Measurements from ENCODE around the gene SLC29A2.

Gene SLC29A2, protein sequence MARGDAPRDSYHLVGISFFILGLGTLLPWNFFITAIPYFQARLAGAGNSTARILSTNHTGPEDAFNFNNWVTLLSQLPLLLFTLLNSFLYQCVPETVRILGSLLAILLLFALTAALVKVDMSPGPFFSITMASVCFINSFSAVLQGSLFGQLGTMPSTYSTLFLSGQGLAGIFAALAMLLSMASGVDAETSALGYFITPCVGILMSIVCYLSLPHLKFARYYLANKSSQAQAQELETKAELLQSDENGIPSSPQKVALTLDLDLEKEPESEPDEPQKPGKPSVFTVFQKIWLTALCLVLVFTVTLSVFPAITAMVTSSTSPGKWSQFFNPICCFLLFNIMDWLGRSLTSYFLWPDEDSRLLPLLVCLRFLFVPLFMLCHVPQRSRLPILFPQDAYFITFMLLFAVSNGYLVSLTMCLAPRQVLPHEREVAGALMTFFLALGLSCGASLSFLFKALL

DNA sequence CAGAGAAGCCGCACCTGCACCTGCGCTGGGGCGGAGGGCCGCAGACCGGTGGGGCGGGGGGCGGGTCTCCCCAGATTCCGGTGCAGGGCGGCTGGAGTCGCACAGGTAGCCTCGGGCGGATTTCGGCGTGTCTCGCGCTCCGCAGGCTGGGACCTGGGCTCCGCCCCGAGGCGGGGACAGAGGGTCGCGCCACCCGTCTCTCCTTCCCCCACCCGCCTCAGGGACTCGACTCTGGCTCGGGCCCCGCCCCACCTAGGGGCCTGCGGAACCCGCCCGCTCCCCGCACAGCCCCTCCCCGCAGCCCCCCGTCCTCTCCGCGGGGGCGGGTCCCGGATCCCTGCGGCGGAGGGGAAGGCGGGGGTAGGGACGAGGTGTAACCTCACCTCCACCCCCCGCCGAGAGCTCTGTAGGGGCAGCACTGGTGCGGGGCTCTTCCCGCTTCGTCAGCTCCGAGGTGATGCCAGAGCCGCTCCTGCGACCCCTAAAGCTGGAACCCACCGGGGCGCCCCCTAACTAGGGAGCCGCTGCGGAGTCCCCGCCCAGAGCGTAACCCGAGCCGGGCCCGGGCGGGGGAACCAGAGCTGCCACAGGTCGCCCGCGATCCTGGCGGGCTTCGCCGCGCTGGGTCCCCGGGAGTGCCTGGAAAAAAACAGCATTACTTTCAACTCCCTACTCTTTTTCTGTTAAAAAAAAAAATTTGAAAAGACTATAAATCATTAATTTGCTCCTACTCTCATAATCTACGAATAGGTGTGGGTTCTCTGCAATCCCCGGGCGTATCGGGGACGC lies at the start of gene SLC29A2:
Gene SLC29A2 (minus strand): TSS at position 134 of the 789 bp plus-strand sequence. CDS start 169 bp downstream, outside the sequence.
- DNase-seq (ENCODE audit: low read depth), result no peak

DNA sequence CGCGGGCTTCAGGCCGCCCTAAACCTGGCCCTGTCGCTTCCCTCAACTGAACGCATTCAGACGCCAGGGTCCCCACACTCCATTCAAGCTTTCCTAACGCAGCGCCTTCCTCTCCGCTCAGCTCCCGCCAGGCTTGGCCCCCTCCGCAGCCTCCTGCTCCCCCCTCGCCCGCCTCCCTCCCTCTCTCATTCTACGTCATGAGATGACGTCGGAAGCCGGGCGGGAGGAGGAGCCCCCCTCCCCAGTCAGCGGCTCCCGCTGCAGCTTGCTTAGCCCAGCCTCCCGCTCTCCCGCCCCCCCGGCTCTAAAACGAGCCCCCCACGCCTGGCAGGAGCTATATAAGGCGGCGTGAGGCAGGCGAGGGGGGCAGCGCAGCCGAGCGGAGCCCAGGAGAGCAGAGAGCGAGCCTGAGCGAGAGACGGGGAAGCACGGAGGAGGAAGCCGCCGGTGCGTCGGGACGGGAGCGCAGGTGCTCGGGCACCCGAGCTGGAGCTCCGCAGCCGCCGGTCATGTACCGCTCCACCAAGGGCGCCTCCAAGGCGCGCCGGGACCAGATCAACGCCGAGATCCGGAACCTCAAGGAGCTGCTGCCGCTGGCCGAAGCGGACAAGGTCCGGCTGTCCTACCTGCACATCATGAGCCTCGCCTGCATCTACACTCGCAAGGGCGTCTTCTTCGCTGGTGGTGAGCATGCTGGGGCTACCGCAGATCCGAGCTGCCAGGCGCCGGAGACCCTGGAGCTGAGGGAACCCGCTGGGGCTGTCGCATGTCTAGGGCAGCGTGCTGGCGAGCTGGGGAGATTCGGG lies 49.3 kb upstream of the SLC29A2 start, which contains the start of gene NPAS4:
Gene NPAS4 (plus strand): TSS at position 365 of the 806 bp plus-strand sequence. CDS start 145 bp downstream, at position 510.
- no peak for DNase-seq (ENCODE audit: low read depth)

DNA sequence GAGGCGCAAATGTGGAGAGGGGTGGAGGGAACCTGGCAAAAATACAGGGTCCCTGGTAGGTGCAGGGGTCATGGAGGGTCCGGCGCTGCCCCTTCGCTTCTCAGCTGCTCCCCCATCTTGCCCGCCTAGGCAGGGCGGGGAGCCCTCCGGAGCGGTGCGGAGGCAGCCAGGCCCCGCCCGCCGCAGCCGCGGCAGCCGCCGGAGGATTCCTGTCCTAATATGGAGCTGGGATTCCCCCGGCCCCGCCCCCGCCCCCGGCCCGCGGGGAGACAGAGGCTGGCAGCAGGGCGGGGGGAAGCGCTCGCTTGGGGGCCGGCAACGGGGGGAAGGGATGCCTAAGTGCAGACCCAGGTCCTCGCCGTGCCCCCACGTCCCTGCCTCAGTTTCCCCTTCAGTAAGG lies 48.3 kb upstream of the SLC29A2 start:
- DNase-seq (ENCODE audit: low read depth), result no peak

DNA sequence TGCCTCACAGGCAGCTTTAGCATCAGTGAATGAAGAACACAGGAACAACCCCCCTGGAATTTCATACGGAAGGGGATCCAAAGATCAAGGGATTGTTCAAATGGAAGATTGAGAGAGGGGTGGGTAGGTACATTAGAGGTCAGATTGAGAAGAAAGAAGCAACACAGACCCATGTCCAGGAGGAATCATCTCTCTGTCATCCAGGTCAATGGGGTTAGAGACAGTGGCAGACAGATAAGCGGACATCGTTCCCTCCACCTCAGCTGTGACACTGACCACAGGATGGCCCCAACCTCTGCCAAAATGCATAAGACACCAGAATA lies 47.4 kb upstream of the SLC29A2 start:
- no peak for DNase-seq (ENCODE audit: low read depth)

DNA sequence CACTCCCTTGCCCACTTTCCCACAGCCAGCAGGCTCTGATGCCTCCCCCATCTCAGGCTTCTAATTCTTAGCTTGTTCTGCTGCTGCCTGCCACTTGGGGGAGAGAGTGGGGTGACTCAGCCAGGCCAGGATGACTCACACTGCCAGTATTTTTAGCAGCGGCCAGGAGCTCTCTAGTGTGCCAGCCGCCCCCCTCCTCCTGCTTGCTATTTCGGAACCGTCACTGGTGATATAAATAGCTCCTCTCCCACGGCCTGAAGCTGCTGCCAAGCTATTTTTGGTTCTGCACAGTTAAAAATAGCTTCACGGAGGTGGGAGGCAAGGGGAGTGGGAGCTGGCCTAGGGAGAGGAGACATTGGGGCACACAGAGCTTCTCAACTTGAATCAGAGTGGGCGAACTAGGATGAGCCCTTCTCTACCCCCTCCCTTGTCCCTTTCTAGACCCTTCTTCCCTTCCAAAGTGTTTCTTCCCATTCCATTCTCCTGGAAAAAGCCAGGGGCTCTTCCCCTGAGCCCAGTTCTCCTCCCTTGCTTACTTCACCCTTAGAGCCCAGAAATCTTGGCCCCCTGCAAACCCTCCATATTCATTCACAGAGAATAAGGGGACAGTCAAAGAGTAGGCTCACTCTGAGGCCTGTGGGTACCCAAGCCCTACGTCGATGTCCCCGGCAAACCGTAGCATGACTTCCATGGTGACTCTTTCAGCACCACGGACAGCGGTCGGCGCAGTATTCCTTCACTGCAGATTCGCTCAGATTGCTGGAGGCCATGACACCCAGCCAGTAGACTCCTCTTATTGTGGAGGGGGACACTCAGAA lies 46.8 kb upstream of the SLC29A2 start:
- DNase-seq (ENCODE audit: low read depth), result peak; percentile 80

DNA sequence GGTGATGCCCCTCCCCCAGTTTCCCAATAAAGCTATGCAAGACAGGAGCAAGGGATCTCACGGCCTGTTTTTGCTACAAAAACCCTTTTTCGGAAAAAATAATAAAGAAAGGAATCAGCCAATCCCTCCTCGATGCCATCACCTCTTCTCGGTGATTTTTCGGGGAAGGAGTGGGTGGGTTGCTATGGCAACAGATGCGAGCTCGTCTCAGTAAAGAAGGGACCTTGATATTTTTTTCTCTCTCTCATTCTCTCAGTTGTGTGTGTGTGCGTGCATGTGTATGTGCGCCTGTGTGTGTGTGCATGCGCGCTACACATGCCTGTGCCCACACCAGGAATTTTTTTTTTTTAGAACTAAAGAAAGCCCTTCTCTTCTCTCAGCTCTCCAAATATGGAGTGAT lies 45.4 kb upstream of the SLC29A2 start:
- no peak for DNase-seq (ENCODE audit: low read depth)

DNA sequence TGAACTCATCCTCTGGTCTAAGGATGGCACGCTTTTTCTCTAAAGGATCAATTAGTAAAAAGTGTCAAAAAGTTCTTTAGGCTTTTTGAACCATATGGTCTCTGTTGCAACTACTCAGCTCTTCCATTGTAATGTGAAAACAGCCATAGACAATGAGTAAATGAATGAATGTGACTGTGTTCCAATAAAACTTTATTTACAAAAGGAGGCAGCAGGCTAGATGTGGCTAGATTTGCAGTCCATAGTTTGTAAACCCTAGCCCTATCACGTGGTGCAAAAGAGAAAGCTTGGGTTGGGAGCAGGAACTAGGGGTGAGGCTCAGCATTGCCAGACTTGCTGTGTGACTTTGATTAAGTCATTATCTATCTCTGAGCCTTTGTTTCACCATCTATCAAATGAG lies 43.9 kb upstream of the SLC29A2 start:
- DNase-seq (ENCODE audit: low read depth), result no peak

DNA sequence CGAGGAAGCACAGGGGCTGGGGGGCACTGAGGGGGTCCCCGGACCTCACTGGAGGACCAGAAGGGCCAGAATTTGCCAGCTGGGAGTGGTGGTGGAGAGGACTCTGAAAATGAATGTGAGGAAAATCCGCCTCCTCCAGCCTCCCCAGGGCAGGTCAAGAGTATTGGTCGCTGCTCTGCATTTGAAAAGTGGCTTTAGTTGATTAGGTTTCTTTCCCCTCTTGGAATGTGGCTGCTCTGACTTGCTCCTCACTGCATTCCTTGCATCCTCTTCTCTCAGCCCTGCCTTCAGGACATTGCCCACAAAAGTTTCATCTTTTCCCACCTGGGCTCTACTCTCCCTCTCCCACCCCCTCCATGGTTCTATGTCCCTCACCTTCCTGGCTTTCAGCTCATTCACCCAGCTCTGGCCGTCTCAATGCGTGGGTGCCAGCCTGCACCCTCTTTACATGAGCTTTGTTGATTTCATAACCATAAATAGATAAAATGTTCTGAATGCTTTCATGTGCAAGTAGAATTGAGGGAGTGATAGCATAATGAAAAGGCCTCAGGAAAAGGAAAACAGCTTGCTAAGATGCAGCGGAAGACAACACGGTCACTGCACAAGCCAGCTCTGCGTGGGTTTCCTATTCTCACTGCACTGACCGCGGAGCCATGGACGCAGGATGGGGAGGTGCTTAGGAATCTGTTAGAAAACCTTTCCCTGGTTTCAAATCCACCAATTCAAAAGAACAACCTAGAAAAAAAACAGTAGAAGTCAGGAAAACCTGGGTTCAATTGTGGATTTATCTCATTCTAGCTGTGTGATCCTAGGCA lies 42.8 kb upstream of the SLC29A2 start:
- no peak for DNase-seq (ENCODE audit: low read depth)

DNA sequence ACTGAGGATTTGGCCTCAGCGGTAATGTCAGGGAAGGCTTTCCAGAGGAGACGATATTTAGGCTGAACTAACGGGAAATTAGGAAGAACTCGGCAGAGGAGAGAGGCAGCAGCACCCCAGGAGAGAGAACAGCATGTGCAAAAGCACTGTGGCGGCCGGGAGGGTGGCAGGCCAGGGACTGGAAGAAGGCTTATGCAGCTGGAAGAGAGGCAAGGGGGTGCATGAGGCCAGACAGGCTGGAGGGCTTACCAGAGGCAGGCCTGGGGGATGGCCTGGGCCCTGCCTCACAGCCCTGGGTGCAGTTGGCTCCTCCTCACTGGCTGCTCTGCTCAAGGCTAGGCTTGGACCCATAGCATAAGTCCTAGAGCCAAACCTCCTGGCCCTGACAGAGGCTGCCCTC lies 41.6 kb upstream of the SLC29A2 start:
- DNase-seq (ENCODE audit: low read depth), result no peak

DNA sequence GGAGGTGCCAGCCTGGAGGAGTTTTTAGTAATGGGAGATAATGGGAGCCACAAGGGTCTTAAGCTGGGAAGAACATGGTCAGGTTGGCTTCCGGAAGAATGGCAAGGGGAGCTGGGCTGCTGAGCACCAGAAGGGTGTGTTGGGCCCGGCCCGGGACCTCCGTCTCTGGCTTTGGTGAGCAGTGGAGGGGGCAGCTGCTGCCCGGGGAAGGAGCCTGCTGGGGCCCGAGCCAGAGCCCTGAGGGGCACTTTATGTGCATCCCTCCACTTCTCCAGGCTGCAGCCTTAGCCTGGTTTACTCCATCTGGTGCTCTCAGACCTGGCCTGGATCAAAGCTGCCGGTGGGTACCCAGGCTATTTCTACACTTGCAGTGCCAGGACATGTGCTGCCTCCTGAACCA lies 40.5 kb upstream of the SLC29A2 start:
- no peak for DNase-seq (ENCODE audit: low read depth)

DNA sequence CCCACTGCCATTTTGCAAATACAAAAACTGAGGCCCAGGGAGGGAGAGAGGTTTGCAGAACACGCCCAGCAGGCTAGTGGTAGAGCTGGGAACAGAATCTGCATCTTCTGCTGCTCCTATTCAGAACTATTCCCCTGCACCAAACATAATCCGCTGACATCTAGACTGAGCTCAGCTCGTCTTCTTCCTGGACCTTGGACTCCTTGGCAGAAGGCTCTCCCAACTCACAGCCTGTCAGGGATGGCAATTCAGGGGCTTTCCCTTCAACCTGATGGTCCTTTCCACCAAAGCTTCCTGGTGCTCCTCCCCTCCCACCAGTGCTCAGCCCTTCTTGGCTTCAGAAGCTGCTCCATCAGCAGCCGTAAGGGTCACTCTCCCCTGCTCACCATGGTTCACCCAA lies 39.8 kb upstream of the SLC29A2 start:
- DNase-seq (ENCODE audit: low read depth), result no peak

DNA sequence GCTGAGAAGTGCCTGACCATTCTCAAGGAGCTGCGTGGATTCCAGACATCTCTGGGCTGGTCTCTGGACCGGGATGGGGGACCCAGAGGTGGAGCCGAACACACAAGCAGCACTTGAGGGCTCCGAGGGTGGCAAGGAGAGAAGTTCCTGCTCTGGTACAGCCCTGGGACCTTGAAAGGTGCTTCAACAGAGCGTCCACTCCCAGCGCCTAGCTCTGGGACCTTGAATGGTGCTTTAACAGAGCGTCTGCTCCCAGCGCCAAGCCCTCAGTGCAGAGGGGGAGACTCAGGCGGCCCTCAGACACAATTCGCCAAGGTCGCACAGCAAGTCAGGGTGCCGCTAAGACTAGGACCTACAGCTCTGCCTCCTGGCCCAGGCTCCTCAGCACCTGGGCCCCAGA lies 38.6 kb upstream of the SLC29A2 start:
- DNase-seq (ENCODE audit: low read depth), result no peak

DNA sequence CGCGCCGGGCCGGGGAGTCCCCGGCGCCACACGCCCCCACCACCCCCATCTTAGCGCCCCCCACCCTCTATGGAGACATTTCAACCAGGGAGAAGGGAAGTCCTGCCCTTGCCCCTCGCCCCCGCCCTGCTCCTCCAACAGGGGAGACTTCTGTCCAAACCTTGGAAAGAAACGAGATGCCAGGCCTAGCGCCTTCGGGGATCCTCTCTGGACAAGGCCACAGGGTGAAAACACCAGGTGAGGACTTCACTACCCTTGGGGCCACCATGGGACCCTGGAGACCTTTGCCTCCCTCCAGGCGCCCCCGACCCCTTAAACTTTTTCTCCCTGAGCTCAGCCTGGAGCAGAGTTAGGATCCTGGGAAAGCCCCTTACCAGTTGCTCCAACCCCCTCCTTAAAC lies 37.7 kb upstream of the SLC29A2 start:
- DNase-seq (ENCODE audit: low read depth), result no peak

DNA sequence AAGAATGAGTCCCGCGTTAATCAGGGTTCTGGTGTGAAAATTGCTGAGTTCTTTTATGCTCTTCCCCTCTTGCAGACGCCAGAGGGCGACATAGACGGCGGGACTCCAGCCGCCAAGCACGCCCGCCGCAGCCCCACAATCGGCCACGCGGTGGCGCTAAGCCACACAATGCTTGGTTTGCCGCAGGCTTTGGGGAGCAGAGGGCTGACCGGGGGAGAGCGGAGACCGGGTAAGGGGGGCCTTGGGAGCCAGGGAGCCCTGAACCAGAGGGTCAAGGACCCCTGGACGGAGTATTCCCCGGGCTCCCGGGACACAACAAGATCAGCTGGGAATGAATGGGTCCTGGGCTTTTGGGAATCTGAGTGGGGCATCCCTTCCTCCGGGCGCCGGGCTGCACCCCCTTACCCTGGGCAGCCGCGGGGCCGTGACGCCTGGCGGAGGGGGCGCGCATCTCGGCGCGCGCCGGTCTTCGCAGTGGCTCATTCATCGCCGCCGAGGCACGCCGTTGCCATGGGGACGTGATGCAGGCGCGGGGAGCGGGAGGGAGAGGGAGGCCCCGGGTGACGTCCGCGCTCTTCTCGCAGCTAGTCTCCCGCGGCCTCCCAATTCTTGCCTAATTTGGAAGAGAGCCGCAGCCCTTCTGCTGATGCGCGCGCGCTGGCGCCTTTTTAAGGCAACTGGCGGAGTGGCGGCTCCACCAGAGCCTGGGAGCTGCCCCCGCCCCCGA lies 37.1 kb upstream of the SLC29A2 start:
- peak; percentile 43 for DNase-seq (ENCODE audit: low read depth)

DNA sequence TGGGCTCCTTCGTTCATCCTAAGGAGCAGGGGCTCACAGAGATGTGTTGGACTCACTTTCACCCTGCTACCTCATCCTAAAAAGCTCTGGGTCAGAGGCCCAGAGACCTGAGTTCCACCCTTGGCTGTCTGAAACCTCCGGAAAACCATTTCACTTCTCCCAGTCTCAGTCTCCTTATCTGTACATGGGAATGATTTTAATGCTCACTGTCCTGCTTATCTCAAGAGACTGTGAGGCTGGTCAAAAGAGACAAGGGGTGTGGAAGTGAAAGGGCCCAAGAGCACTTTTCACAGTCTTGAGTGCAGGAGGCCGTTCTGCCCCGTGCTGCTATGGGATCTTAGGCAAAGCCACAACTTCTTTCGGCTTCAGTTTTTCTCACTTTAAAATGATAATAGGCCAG lies 36.1 kb upstream of the SLC29A2 start:
- DNase-seq (ENCODE audit: low read depth), result no peak

DNA sequence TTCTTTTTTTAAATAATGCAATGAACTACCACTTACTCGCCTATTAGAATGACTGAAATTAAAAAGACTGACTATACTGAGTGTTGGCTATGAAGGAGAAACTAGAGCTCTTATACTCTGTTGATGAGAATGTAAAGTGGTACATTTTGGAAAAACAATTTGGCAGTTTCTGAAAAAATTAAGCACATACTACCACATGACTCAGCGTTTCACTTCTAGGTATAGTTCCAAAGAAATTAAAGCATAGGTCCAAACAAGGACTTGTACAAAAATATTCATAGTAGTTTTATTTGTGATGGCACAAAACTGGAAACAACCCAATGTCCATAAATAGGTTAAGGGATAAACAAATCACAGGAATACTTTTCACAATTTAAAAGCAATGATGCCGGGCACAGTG lies 22.4 kb upstream of the SLC29A2 start:
- DNase-seq (ENCODE audit: low read depth), result no peak

DNA sequence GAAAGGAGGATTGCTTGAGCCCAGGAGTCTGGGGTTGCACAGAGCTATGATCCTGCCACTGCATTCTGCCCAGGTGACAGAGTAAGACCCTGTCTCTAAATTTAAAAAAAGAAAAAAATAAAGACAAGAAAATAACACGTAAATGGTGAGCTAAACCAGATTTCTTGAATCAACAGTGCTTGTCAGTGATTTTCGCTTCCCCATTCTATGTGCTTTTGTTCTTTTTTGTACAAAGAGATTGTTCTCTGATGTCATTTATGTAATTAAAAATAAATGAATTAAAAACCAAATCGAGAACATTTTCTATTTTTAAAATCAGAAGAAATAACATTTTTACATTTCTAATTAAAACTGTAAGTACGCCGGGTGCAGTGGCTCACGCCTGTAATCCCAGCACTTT lies 19.8 kb upstream of the SLC29A2 start:
- no peak for DNase-seq (ENCODE audit: low read depth)

DNA sequence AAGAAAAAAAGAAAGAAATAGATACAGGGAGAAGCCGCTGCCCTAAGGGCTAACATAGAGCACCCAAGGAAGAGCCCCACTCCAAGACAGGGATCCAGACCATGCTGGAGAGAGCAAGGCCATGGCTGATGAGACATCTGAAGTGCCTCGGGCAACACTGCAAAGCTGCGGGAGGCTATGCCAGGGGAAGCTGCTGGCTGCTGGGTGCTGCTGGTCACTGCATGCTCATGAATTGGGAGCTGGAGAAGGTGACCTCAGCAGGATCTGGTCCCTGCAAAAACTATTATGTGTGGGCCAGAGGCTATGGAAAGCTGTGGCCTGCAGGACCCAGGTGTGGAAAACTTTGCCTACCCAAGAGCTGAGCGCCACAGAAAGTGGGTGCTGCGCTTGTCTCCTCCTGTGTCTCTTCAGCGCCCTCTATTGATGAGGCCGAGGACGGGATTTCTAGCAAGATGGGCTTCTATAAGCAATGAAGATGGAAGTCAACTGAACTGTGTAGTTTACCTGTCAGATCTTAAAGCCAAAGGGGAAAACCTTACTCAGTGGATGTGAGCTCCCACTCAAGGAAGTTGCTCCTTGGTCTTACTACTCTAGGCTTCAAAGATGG lies 17.3 kb upstream of the SLC29A2 start:
- DNase-seq (ENCODE audit: low read depth), result no peak

All from non-pigmented ciliary epithelial cell (primary cell).